Right lobe of liver (tissue), 4 donors: ENCODE results near the gene FAM219B.

Experiments used
- CTCF ChIP-seq, 4 donors: fragments of 200-600 bp in 3 of 4; fragments of 450-650 bp in 1 of 4; IDR thresholded peaks; one replicate each; pipeline versions ENCODE4 v1.5.1 to v1.8.0; 2016 to 2022; ENCODE audit warnings: antibody characterized with exemption in 4 of 4, mild to moderate bottlenecking in 2 of 4
- POLR2A ChIP-seq: fragments of 450-650 bp; IDR thresholded peaks from one replicate; pipeline ENCODE4 v1.6.1; 2017; ENCODE audit warnings: antibody characterized with exemption, mild to moderate bottlenecking
- donor health status: DM: no; HTN: no; CAD: no.
- donor health status: DM: no; HTN: no; CAD: no.
- donor health status: DM: no; HTN: yes; CAD: no.

GRCh38 chr15:74872702-74873035 is 34.0 kb downstream of the FAM219B start:
- TF ChIP-seq CTCF (IDR thresholded peaks at IDR 0.05): no peak
- no peak for TF ChIP-seq POLR2A
